ENCODE results near the gene ANKS6. TPM values are rescaled to one million over a fixed set of nuclear protein-coding genes. Genes with fewer than 3 reads are reported as not detected.

Gene ANKS6
- total and polyA plus RNA-seq, 9 of the 15 experiments (the other 6 are each of a cell fraction or from before 2014, with no cell fraction given) = 9.9 to 74.5 (median 36.9) TPM

GRCh38 chr9:98787766-98788335 is 8.5 kb downstream of the ANKS6 start:
- BruUV-seq (replicated peaks) = no TSS peak
- Histone ChIP-seq H3K4me1 (replicated peaks in 1 of 2; ENCODE audit: control insufficient read depth in 2 of 2, insufficient read depth in 2 of 2, low read length in 2 of 2) (peaks cover 21 to 29% of the 10 kb centered on the region in 2 experiments; a peak in 4 of 5 replicates), H3K27ac (ENCODE audit: extremely low read depth, low read depth, low read length) (no peak overlapping the region), H3K9me1 (ENCODE audit: control insufficient read depth, insufficient read depth, low read length) (peaks cover 17% of the 10 kb centered on the region), H3K4me2 (ENCODE audit: insufficient read depth, low read length) (no peak overlapping the region), H3K36me3 (ENCODE audit: control insufficient read depth, insufficient read depth, low read length) (peaks cover 91% of the 10 kb centered on the region), H2AFZ (ENCODE audit: low read depth, low read length) (no peak overlapping the region), H3K27me3 (ENCODE audit: control insufficient read depth in 2 of 2, insufficient read depth in 2 of 2, low read length in 2 of 2) (no peaks in the 10 kb centered on the region), H3K4me3 (no peak overlapping the region), H3K9me3 (replicated peaks; ENCODE audit: control insufficient read depth, insufficient read depth, low read depth, low read length) (no peaks in the 10 kb centered on the region), H4K20me1 (replicated peaks; ENCODE audit: control insufficient read depth, insufficient read depth, low read length) (peaks cover 15% of the 10 kb centered on the region), H3K79me2 (ENCODE audit: control insufficient read depth, insufficient read depth, low read length) (peaks cover 39% of the 10 kb centered on the region), H3K9ac (ENCODE audit: insufficient read depth in 1 of 2, low read depth in 2 of 2, low read length in 2 of 2) (0 out of 4 replicates have a peak overlapping the region, but pooled peaks of 1 of the 2 experiments have one; percentile 1)
- intact Hi-C loops (cut with micrococcal nuclease) = no loop called here
- no peak for ATAC-seq
- FAIRE-seq = no peak
- ChIA-PET POLR2A (interaction anchor here (0.8 to 1.6 kb wide), 2 partner anchors 9 to 12 kb away, joined by 3 to 8 read pairs; no protein-coding TSS in a partner anchor), CTCF (ENCODE audit: low intra/inter-chr PET ratio) (no interaction called here)
- 93% methylated on average over 11 of the region's 12 CpGs for WGBS (ENCODE audit: insufficient coverage, low coverage, missing lambda C conversion rate)
- no peak for DNase-seq (ENCODE audit: extremely low read depth in 1 of 4, low spot score in 3 of 4)
- TF ChIP-seq KLF13 (tag; IDR thresholded peaks at IDR 0.05; ENCODE audit: borderline replicate concordance, low read depth) = no peak
- TF ChIP-seq ZNF77 (CRISPR knock-in tag; IDR thresholded peaks at IDR 0.05) = no peak
- no peak for TF ChIP-seq CBFB (CRISPR knock-in tag; IDR thresholded peaks at IDR 0.05)
- no peak for TF ChIP-seq E2F8 (IDR thresholded peaks at IDR 0.05; ENCODE audit: low read depth, partially characterized antibody)
- no peak for TF ChIP-seq ZNF354B (CRISPR knock-in tag; IDR thresholded peaks at IDR 0.05)
- no peak for TF ChIP-seq TBP (optimal IDR thresholded peaks at IDR 0.05; ENCODE audit: low read depth, low read length)
- in situ Hi-C loops (cut with MboI) = loop anchor here (25.0 kb wide), 1 partner anchor 876 kb away; the partner anchor contains the start of gene TRMO

All from K562 (cell line).